K562 (cell line): ENCODE results near the gene DELE1. TPM values are rescaled to one million over a fixed set of nuclear protein-coding genes. Genes with fewer than 3 reads are reported as not detected.

Source experiments
- ARHGAP35 ChIP-seq: fragments of 450-650 bp; IDR thresholded peaks from 2 replicates; pipeline ENCODE4 v1.6.1; 2018; ENCODE audit not compliant: partially characterized antibody
- DMBX1 ChIP-seq: fragments of 250-450 bp; sonication (Bioruptor Pico); IDR thresholded peaks from 2 replicates; pipeline ENCODE4 v1.8.0; 2022; ENCODE audit warnings: inconsistent platforms, mild to moderate bottlenecking, moderate library complexity, borderline replicate concordance
- GATA2 ChIP-seq: sonication (generic); formaldehyde crosslinking; IDR thresholded peaks from 2 replicates; pipeline ENCODE4 v1.4.0; 2020; ENCODE audit warnings: mild to moderate bottlenecking, missing genetic modification reagents
- HES1 ChIP-seq: fragments of 450-650 bp; IDR thresholded peaks from 2 replicates; pipeline ENCODE4 v1.6.1; 2016; ENCODE audit warnings: low read depth, mild to moderate bottlenecking, moderate library complexity
- HMG20B ChIP-seq: fragments of 250-450 bp; sonication (Bioruptor Pico); IDR thresholded peaks from 2 replicates; pipeline ENCODE4 v1.5.0; 2021; ENCODE audit warnings: mild to moderate bottlenecking
- HNRNPK ChIP-seq: fragments of 200-400 bp; formaldehyde crosslinking; IDR thresholded peaks from one replicate; pipeline ENCODE4 v1.6.1; 2018; ENCODE audit warnings: mild to moderate bottlenecking, low read depth, low read length; ENCODE audit not compliant: poor library complexity, severe bottlenecking
- MAFG ChIP-seq: fragments of 450-650 bp; conservative IDR thresholded peaks from 2 replicates; pipeline ENCODE4 v1.6.1; 2016; ENCODE audit warnings: missing genetic modification characterization, missing compliant biosample characterization
- NEUROD1 ChIP-seq: fragments of 150-350 bp; IDR thresholded peaks from 2 replicates; pipeline ENCODE4 v1.6.1; 2014; ENCODE audit warnings: borderline replicate concordance, low read length, low read depth; ENCODE audit not compliant: partially characterized antibody
- SIRT6 ChIP-seq: IDR thresholded peaks from one replicate; pipeline ENCODE4 v1.6.1; 2012; ENCODE audit warnings: low read depth, mild to moderate bottlenecking, control low read depth, inconsistent platforms, low read length, moderate library complexity
- TFAM ChIP-seq: fragments of 250-450 bp; sonication (Bioruptor Pico); conservative IDR thresholded peaks from 2 replicates; pipeline ENCODE4 v1.5.0; 2021; ENCODE audit warnings: mild to moderate bottlenecking, moderate library complexity
- ZBED1 ChIP-seq: IDR thresholded peaks from 2 replicates; pipeline ENCODE4 v1.6.1; 2014
- ZBTB40 ChIP-seq, 2 experiments: fragments of 450-650 bp in 1 of 2; sonication (generic) in 1 of 2; formaldehyde crosslinking in 1 of 2; IDR thresholded peaks; 2 replicates each; pipeline versions ENCODE4 v1.7.1 to v1.9.0; 2016 to 2022; ENCODE audit warnings: inconsistent platforms in 1 of 2, mild to moderate bottlenecking in 1 of 2, missing genetic modification reagents in 1 of 2
- polyA plus RNA-seq, 8 experiments: library from polyadenylated mRNA; depleted of rRNA in 4 of 8; stranded (reverse) in 5 of 8; unstranded in 3 of 8; fragments of >200 nt; fragmentation: Nextera tagmentation in 2 of 8; fragmentation: Illumina TruSeq in 1 of 8; extraction: Ambion mirVana in 2 of 8; extraction: Trizol in 1 of 8; gene quantifications; 2 replicates each; pipeline versions ENCODE4 v1.2.1 to v1.2.3, GENCODE V29; 2011 to 2014; ENCODE audit warnings: inconsistent platforms in 1 of 8, missing spikeins in 1 of 8
- total RNA-seq, 7 experiments: library from RNA; depleted of rRNA in 6 of 7; stranded (reverse); fragments of >200 nt in 6 of 7; fragmentation: Illumina TruSeq in 2 of 7; extraction: Trizol in 2 of 7; gene quantifications; 2 replicates each; pipeline versions ENCODE4 v1.2.1 to v1.2.3, GENCODE V29; 2011 to 2021; ENCODE audit warnings: low replicate concordance in 1 of 7

DELE1 gene
- total and polyA plus RNA-seq, 9 of the 15 experiments (the other 6 are each of a cell fraction or from before 2014, with no cell fraction given): 16.6 to 74.4 (median 49.8) TPM

GRCh38 chr5:141875795-141876627, 47.7 kb upstream of the DELE1 start (continued):
- TF ChIP-seq ZBTB40 (IDR thresholded peaks at IDR 0.05): 0 out of 2 replicates have a peak, but pooled peaks have one; percentile 5
- no peak for TF ChIP-seq ZBTB40 (CRISPR knock-in tag; IDR thresholded peaks at IDR 0.05)
- TF ChIP-seq DMBX1 (CRISPR knock-in tag): no peak
- TF ChIP-seq NEUROD1: peak; percentile 13
- peak; percentile 56; the same call in 1 of the 2 replicates for TF ChIP-seq GATA2 (CRISPR knock-in tag)
- TF ChIP-seq HES1: no peak
- no peak for TF ChIP-seq HNRNPK
- no peak for TF ChIP-seq HMG20B (CRISPR knock-in tag)
- no peak for TF ChIP-seq ARHGAP35
- TF ChIP-seq MAFG (tag): no peak
- TF ChIP-seq SIRT6: no peak
- TF ChIP-seq ZBED1: no peak
- TF ChIP-seq TFAM: no peak
